RWPE1 (cell line): ENCODE measurements around the gene SERPINA10.

Experiments used
- CTCF ChIA-PET: fragments of 350-600 bp; sonication (Branson Sonifier 250); formaldehyde crosslinking; extraction: SDS; loops from one replicate; lab custom pipeline; 2021; lab: Yijun Ruan, JAX
- POLR2A ChIA-PET: fragments of 400-600 bp; formaldehyde crosslinking; extraction: SDS; loops from one replicate; lab custom pipeline; 2020; ENCODE audit warnings: antibody characterized with exemption; ENCODE audit not compliant: low non-redundant PET; lab: Yijun Ruan, JAX
- DNase-seq: peaks from one replicate; pipeline ENCODE4 v3.0.0; 2012; ENCODE audit warnings: low spot score
- H3K27ac ChIP-seq: fragments of 450-650 bp; 2 replicates; pipeline ENCODE4 v1.5.1; 2017
- CTCF ChIP-seq: fragments of 450-650 bp; conservative IDR thresholded peaks from 2 replicates; pipeline ENCODE4 v1.5.1; 2017; ENCODE audit warnings: low read depth, mild to moderate bottlenecking

SERPINA10 gene

GRCh38 chr14:94337274-94337673 lies 44.2 kb upstream of the SERPINA10 start:
- TF ChIP-seq CTCF = no peak
- no peak overlapping the region for H3K27ac ChIP-seq
- no peak for DNase-seq
- ChIA-PET CTCF (interaction anchor here (0.6 kb wide), 1 partner anchor 36 kb away, joined by 4 read pairs; no protein-coding TSS in a partner anchor), POLR2A (no interaction called here)

DNA sequence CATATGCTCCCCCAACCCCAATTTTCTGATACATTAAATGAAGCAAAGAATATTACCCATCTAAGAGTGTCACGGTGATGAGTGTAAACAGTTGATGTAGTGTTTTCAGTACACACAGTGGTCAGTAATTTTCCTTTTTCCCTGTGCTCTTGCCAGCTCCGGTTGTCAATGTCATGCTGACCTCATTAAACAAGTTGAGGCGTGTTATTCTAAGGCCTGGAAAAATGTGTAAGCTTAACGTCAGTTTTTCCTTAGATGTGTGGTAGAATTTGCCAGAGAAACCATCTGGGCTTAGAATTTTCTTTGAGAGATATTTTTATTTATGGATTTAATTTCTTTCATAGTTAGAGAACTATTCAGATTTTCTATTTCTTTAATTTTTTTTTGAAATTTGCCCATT lies 41.8 kb upstream of the SERPINA10 start:
- no peak overlapping the region for H3K27ac ChIP-seq
- POLR2A ChIA-PET = no interaction called here
- DNase-seq = peak; percentile 55
- no peak for TF ChIP-seq CTCF
- CTCF ChIA-PET = interaction anchor here (0.6 kb wide), 1 partner anchor 89 kb away, joined by 6 read pairs; no protein-coding TSS in a partner anchor

DNA sequence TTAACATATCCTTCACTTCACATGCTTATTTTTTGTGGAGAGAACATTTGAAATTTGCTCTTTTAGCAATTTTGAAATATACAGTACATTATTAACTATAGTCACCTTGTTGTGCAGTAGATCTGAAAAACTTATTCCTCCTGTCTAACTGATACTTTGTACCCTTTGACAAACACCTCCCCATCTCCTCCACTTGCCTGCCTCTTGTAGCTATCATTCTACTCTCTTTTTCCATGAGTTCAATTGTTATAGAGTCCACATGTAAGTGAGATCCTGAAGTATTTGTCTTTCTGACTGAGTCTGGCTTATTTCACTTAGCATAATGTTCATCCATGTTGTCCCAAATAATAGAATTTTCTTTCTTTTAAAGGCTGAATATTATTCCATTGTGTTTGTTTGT lies 39.5 kb upstream of the SERPINA10 start:
- no peak for TF ChIP-seq CTCF
- CTCF ChIA-PET = interaction anchor here (0.6 to 0.9 kb wide), 2 partner anchors 37 to 1359 kb away, joined by 3 to 4 read pairs; no protein-coding TSS in a partner anchor
- no peak for DNase-seq
- H3K27ac ChIP-seq = no peak overlapping the region
- POLR2A ChIA-PET = no interaction called here

GRCh38 chr14:94332063-94332583 lies 39.1 kb upstream of the SERPINA10 start:
- no peak overlapping the region for H3K27ac ChIP-seq
- POLR2A ChIA-PET = no interaction called here
- CTCF ChIA-PET = interaction anchor here (0.9 kb wide), 1 partner anchor 37 kb away, joined by 3 read pairs; no protein-coding TSS in a partner anchor
- no peak for TF ChIP-seq CTCF
- no peak for DNase-seq

DNA sequence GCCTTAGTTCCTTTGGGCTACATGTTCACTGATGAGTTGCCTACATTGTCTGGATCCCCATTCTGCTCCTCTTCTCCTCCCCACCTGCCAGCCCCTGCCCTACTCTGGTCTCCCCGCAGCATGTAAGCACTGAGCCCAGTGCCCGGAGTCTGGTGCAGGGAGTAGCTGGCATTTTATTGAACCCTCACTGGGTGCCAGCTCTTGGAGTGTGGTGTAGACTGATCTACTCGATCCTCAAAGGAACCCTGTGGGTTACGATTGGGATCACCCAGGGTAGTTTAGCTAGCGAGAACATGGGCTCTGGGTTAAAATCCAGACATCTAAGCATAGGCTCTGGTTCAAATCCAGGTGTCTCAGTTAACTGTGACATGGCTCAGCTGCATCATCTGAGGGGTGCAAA lies 38.4 kb upstream of the SERPINA10 start:
- ChIA-PET CTCF (no interaction called here), POLR2A (no interaction called here)
- TF ChIP-seq CTCF = no peak
- DNase-seq = no peak
- peak overlapping the region; percentile 56 for H3K27ac ChIP-seq

GRCh38 chr14:94330857-94331256 lies 37.8 kb upstream of the SERPINA10 start:
- DNase-seq = no peak
- TF ChIP-seq CTCF = no peak
- peak overlapping the region; percentile 56 for H3K27ac ChIP-seq
- ChIA-PET CTCF (no interaction called here), POLR2A (no interaction called here)
